ENCODE measurements around the gene LUM. TPM values are rescaled to one million over a fixed set of nuclear protein-coding genes. Genes with fewer than 3 reads are reported as not detected.

LUM gene
- total RNA-seq, 1 experiment from 2014 or later, result not detected

- in situ Hi-C loops (cut with HindIII; ENCODE audit: low pct_unique_long_range_greater_than_20kb, low sequenced_read_pairs), result no loop called here
- peak; percentile 6 for DNase-seq (ENCODE audit: low read depth)
These were observed 2.3 kb upstream of the LUM start for GRCh38 chr12:91113621-91114020.

- in situ Hi-C loops (cut with HindIII; ENCODE audit: low pct_unique_long_range_greater_than_20kb, low sequenced_read_pairs), result no loop called here
- no peak for DNase-seq (ENCODE audit: low read depth)
These were observed 876 bp downstream of the LUM start for GRCh38 chr12:91110311-91110924.

GRCh38 chr12:91109581-91110310, 1.5 kb downstream of the LUM start:
- no peak for DNase-seq (ENCODE audit: low read depth)
- in situ Hi-C loops (cut with HindIII; ENCODE audit: low pct_unique_long_range_greater_than_20kb, low sequenced_read_pairs), result no loop called here

DNA sequence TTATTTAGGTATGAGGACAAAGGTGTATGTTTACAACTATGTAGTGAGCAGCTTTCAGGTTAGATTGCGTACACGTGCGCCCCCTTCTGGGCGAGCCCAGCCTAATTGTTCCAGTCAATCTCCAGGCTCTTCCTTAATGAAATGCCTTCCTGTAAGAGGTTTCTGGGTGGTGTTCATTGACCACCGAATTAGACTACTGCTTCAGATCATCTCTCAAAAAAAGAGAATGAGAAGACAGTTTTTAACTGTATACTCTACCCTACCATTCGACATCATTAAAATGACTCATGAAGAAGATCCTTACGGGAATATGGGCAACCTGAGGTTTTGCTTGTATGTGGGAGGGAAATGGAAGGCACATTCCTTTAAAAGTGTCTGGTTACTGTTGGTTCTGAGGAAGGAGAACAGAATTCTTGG, 2.1 kb downstream of the LUM start:
- in situ Hi-C loops (cut with HindIII; ENCODE audit: low pct_unique_long_range_greater_than_20kb, low sequenced_read_pairs), result no loop called here
- no peak for DNase-seq (ENCODE audit: low read depth)

- in situ Hi-C loops (cut with HindIII; ENCODE audit: low pct_unique_long_range_greater_than_20kb, low sequenced_read_pairs), result no loop called here
- no peak for DNase-seq (ENCODE audit: low read depth)
These were observed 3.0 kb downstream of the LUM start for GRCh38 chr12:91108196-91108755.

- in situ Hi-C loops (cut with HindIII; ENCODE audit: low pct_unique_long_range_greater_than_20kb, low sequenced_read_pairs), result no loop called here
These were observed 5.0 kb downstream of the LUM start for GRCh38 chr12:91106283-91106682.

DNA sequence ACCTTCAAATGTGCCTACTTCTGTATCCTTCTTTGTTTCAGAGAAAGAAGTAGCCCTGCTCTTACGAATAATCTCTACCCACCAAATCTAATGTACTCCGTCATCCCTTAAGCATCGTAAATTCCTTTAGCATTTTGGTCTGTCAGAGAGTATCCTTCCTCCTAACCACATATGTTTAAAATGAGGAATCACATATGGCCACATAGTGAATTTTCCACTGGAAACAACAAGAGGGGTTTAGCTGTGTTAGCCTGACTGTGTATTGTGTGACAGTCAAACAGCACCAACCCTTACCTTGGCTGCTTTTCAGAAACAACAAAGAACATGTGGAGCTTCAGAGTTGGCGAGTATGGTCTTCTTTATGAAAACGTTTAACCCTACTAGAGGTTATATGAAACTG, 5.5 kb downstream of the LUM start:
- DNase-seq (ENCODE audit: low read depth), result no peak
- in situ Hi-C loops (cut with HindIII; ENCODE audit: low pct_unique_long_range_greater_than_20kb, low sequenced_read_pairs), result no loop called here

More at GRCh38 chr12:91106283-91106682, 5.0 kb downstream of the LUM start:
- DNase-seq (ENCODE audit: low read depth), result no peak

- in situ Hi-C loops (cut with HindIII; ENCODE audit: low pct_unique_long_range_greater_than_20kb, low sequenced_read_pairs), result no loop called here
- DNase-seq (ENCODE audit: low read depth), result no peak
These were observed 6.4 kb downstream of the LUM start for GRCh38 chr12:91104812-91105466.

DNA sequence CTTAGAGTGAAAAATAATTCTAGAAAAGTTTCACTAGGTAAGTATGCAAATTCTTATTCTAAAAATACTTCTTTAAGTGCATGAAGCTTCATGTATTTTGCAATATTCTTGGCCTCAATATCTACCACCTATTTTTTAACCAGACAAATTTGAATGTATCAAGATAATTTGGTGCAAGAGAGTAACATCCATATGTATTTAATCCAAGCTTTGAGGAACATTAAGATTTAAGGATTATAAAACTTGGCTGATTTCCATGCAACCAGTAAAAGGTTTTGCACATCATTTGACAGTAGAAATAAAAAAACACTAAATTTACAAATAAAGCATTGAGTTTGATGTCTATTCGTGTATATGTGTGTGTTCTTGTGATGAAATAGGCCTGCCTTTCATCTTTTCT, 7.7 kb downstream of the LUM start:
- in situ Hi-C loops (cut with HindIII; ENCODE audit: low pct_unique_long_range_greater_than_20kb, low sequenced_read_pairs), result no loop called here
- no peak for DNase-seq (ENCODE audit: low read depth)

GRCh38 chr12:91103101-91103500, 8.2 kb downstream of the LUM start:
- DNase-seq (ENCODE audit: low read depth), result no peak
- in situ Hi-C loops (cut with HindIII; ENCODE audit: low pct_unique_long_range_greater_than_20kb, low sequenced_read_pairs), result no loop called here

- in situ Hi-C loops (cut with HindIII; ENCODE audit: low pct_unique_long_range_greater_than_20kb, low sequenced_read_pairs), result no loop called here
- DNase-seq (ENCODE audit: low read depth), result no peak
These were observed 10.4 kb downstream of the LUM start for GRCh38 chr12:91100906-91101305.

DNA sequence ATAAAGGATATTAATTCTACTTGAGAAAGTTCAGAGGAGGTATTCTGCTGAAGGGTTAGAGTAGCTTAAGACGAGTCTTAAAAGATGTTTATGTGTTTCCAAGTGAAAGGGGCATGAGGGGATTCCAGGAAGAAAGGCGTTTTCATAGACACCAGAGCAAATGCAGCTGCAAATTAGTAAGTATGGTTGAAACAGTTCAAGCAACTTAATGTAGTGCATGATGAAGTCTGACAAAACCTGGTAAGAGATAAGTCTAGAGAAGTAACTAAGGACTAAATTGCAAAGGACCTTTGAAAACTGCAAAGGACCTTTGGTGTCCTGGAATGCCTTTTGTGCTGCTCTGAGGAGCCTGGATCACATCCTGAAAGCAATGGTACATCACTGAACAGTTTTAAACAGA, 11.5 kb downstream of the LUM start:
- no peak for DNase-seq (ENCODE audit: low read depth)
- in situ Hi-C loops (cut with HindIII; ENCODE audit: low pct_unique_long_range_greater_than_20kb, low sequenced_read_pairs), result no loop called here

GRCh38 chr12:91099341-91099740, 12.0 kb downstream of the LUM start:
- in situ Hi-C loops (cut with HindIII; ENCODE audit: low pct_unique_long_range_greater_than_20kb, low sequenced_read_pairs), result no loop called here
- DNase-seq (ENCODE audit: low read depth), result no peak

GRCh38 chr12:91098941-91099340, 12.4 kb downstream of the LUM start:
- DNase-seq (ENCODE audit: low read depth), result peak; percentile 37
- in situ Hi-C loops (cut with HindIII; ENCODE audit: low pct_unique_long_range_greater_than_20kb, low sequenced_read_pairs), result no loop called here

GRCh38 chr12:91098461-91098860, 12.8 kb downstream of the LUM start:
- DNase-seq (ENCODE audit: low read depth), result no peak
- in situ Hi-C loops (cut with HindIII; ENCODE audit: low pct_unique_long_range_greater_than_20kb, low sequenced_read_pairs), result no loop called here

- in situ Hi-C loops (cut with HindIII; ENCODE audit: low pct_unique_long_range_greater_than_20kb, low sequenced_read_pairs), result no loop called here
- DNase-seq (ENCODE audit: low read depth), result no peak
These were observed 16.3 kb downstream of the LUM start for GRCh38 chr12:91094957-91095356.

DNA sequence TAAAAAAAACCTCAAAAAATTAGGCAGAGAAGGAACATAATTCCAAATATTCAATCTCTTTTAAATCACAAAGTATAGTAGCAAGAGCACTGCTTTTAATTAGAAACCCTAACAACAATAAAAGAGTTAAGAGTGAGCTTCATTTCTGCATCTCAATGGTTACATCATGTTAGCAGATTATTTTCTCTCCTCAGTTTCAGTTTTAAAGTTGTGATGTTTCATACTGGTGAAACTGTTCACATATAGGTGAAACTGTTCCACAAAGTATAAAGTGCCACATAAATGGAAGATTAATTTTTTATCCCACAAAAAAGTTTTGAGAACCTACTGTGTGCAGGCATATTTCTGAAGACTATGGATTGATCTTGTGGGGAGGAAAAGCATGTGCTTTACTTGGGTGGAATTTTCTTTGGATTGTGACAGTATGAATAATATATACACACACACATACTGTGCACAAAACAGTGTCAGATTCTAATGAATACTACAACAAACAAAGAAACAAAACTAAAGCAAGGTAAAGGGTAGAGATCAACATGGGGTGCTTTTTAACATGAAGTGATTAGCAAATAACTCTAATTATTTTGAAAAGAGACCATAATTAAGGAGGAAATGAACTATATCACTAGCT, 17.1 kb downstream of the LUM start:
- no peak for DNase-seq (ENCODE audit: low read depth)
- in situ Hi-C loops (cut with HindIII; ENCODE audit: low pct_unique_long_range_greater_than_20kb, low sequenced_read_pairs), result no loop called here

DNA sequence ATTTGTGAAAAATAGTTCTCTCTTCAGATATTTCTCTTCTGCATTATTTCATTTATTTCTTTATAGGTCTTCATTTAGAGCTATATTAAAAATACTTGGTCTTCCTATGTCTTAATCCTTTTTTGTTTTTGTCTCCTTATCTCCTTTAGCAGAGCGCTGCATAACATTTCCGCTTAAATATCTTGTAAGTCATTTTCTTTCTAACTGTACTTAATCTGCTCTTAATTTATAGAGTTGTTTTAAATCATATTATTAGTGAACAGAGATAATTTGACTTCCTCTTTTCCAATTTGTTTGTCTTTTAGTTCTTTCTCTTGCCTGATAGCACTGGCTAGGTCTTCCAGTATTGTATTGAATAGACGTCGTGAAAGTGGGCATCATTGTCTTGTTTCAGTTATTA, 18.0 kb downstream of the LUM start:
- in situ Hi-C loops (cut with HindIII; ENCODE audit: low pct_unique_long_range_greater_than_20kb, low sequenced_read_pairs), result no loop called here
- DNase-seq (ENCODE audit: low read depth), result no peak

Measured in Caki2 (cell line).